GM21367 (cell line): ENCODE results near the gene MRPL20.
"Not testable (repeated sequence)": the region's sequence is repeated elsewhere in the genome, so short reads cannot be mapped to it uniquely, and the experiment has no call there.

Source experiments
- ATAC-seq: cut with Tn5 transposase; IDR thresholded peaks from one replicate; pipeline ENCODE4 v1.9.1; 2021; ENCODE audit not compliant: unreplicated experiment

MRPL20 gene

GRCh38 chr1:1390675-1391074 lies 16.4 kb downstream of the MRPL20 start:
- no peak for ATAC-seq

- ATAC-seq = no peak
Observed at GRCh38 chr1:1388078-1388472, 19.0 kb downstream of the MRPL20 start.

GRCh38 chr1:1387098-1388077 lies 19.7 kb downstream of the MRPL20 start:
- ATAC-seq = no peak

- no peak for ATAC-seq
Observed at GRCh38 chr1:1385931-1386330, 21.2 kb downstream of the MRPL20 start.

- not testable (repeated sequence) for ATAC-seq
Observed at GRCh38 chr1:1385339-1385738, 21.8 kb downstream of the MRPL20 start.

- ATAC-seq = no peak
Observed at GRCh38 chr1:1381294-1381693, 25.8 kb downstream of the MRPL20 start.

GRCh38 chr1:1380860-1381259 lies 26.2 kb downstream of the MRPL20 start:
- no peak for ATAC-seq

- no peak for ATAC-seq
Observed at GRCh38 chr1:1377540-1378205, 29.4 kb downstream of the MRPL20 start.

- ATAC-seq = no peak
Observed at GRCh38 chr1:1376551-1377226, 30.4 kb downstream of the MRPL20 start.

GRCh38 chr1:1374929-1375662 lies 32.0 kb downstream of the MRPL20 start, which contains the start of gene AURKAIP1:
AURKAIP1 (minus strand) TSS chr1:1375207; CDS start chr1:1374756, 451 bp downstream.
- ATAC-seq = peak; percentile 77

GRCh38 chr1:1374589-1374928 lies 32.5 kb downstream of the MRPL20 start:
- ATAC-seq = peak; percentile 1

GRCh38 chr1:1373815-1374588 lies 33.1 kb downstream of the MRPL20 start:
- ATAC-seq = no peak

GRCh38 chr1:1373051-1373814 lies 33.9 kb downstream of the MRPL20 start:
- no peak for ATAC-seq

GRCh38 chr1:1371746-1372711 lies 35.1 kb downstream of the MRPL20 start:
- no peak for ATAC-seq

- no peak for ATAC-seq
Observed at GRCh38 chr1:1371364-1371745, 35.7 kb downstream of the MRPL20 start.

GRCh38 chr1:1370771-1371300 lies 36.3 kb downstream of the MRPL20 start:
- no peak for ATAC-seq

GRCh38 chr1:1370094-1370493 lies 37.0 kb downstream of the MRPL20 start:
- ATAC-seq = not testable (repeated sequence)

GRCh38 chr1:1367315-1367714 lies 39.8 kb downstream of the MRPL20 start:
- ATAC-seq = no peak
